SKM-1 treated with dmso at 0.1 percent for 144 hours (cell line): ENCODE measurements around the gene GRM2.

Source experiments
- DNase-seq: peaks from one replicate; lab custom pipeline; 2025; ENCODE audit not compliant: unreplicated experiment; lab: John Stamatoyannopoulos, UW

Gene GRM2

DNA sequence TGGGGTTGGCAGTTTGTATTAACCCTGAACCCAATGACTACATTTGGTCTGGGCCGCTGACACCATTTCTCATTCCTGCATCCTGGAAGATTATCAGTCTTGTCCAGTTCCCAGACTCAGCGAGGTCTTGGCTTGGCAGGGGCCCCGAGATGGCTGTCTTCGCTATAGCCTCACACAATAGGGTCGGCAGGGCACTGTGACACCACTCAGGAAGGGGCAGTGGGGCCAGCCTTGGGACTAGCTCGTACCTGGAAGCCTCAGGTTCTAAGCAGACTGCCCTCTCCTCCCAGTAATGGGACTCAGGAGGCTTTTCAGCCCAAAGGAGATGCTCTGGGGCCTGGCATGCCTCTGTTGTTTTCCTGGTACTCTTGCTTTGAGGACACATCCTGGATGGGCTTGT lies 26.7 kb upstream of the GRM2 start:
- DNase-seq, result no peak

DNA sequence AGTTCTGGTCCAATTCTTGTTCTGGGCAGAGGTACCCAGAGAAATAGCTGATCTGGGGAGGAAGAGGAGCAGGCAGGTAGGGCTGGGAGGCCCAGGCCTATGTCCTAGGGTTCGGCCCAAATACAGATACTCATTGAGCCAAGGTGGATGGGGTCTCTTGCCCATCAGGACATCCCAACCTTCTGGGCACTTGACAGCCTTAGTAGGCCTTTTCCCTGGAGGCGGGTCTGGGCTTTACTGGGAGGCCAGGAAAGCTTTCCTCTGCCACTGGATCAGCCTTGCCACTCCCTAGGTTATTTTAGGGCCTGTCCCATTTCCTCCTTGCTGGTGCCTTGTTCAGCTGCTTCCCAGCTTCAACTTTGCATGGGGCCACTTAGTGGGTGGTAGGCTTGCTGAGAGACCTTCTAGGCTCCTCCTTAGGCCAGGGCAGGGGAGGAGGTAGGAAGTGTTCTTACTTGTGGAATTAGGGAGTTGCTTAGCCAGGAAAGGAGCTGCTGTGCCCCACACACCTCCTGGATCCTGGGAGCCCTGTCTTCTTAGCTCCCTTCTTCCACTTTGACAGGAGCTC lies 26.1 kb upstream of the GRM2 start:
- DNase-seq, result no peak

DNA sequence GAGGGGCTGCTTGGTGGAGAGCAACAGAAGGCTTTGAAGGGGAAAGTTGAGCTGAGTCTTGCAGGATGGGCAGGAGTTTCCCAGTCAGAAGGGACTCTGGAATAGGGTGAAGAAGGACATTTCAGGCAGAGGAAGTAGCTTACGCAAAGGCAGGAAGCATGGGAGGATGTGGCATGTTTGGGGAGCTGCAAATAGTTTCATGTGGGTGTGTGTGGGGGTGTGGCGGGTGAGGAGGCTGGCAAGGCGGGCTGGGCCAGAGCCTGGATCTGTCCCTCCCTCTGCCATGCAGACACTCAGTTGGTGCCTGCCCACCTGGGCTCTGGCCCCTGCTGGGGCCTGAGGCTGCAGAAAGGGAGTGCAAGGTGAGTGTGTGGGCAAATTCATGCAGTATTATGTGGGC lies 25.4 kb upstream of the GRM2 start:
- peak; percentile 70 for DNase-seq

DNA sequence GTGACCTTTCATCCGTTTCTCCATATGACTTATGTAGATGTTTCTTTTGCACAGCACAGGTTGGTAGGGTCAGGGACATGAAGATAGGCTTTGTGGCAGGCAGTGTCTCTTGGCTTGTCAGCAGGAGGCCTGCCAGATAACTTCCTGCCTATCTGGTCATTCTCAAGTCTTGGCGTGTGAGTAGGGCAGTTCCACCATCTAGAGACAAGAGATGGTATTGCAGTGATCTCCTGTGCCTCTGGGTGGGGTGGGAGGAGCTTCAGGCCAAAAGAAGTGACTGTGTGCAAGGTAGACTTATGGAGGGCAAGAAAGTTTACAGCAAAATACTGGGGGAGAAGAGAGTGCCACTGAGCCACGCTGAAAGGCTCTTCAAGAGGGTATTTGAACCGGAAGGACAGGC lies 24.8 kb upstream of the GRM2 start:
- peak; percentile 88 for DNase-seq

DNA sequence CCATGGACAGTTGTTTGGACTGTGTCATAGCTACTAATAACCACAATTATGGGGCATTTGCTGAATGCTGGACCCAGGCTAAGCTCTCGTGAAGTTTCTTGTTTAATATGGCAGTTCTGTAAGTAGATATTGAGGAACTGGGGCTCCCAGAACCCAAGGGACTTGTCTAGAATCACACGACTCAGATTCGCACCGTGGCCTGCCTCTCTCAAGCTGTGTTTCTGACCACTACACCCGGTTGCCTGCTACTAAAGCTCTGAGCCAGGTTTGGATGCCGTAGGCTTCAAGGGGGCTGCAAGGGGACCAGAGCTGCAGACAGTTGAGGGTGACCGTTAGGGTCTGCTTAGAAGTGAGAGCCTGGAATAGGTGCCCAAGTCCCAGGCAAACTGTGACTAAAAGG lies 24.3 kb upstream of the GRM2 start:
- DNase-seq, result no peak

DNA sequence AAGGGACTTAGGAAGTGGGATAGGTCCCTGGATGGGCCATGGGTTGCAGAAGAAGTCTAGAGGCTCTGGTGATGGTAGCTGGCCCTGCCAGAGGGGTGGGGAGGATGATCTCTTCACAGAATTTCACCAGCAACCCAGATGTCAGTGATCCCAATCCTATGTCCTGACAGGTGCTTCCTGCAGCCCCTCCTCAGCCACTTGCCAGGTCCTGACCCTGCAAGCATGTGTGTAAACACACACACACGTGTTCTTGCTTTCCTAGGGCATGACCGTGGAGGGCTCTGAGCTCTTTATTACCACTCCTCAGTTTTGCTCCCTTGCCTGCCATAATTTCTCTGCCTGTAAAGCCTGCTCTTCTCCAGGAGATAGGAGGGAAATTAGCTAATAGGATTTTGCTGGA lies 23.3 kb upstream of the GRM2 start:
- DNase-seq, result no peak

DNA sequence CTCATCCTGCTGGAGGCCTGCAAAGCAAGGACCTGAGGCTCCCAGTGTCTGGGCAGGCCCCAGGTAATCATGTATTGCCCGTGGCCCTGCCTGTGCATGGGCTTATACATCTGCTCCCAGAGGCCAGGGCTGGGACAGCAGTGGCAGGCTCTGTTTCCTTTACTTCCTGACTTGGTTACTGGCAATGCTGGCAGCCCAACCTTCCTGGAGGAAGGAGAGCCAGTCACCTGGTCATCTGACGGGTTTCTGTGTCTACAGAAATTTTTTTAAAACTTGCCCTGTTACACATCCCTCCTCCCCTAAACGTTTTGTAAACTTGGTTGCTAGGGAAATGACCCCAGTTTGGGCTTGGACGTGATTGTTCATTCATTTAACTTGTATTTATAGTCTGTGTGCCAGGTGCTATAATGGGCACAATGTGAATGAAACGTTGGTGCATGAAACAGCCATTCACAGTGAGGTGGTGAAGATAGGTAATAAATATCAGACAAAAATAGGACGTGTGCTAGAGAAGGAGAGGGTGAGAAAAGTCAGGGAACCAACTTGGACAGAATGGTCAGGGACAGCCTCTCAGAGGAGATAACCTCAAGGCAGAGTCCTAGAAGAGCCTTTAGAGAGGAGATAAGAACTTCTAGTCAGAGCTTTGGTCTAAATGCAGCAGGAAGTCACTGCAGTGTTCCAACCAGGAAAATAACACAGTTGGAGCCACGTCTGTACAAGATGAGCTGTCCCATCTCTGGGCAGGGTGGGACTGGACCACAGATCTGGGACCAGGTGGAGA lies 21.7 kb upstream of the GRM2 start:
- DNase-seq, result no peak

DNA sequence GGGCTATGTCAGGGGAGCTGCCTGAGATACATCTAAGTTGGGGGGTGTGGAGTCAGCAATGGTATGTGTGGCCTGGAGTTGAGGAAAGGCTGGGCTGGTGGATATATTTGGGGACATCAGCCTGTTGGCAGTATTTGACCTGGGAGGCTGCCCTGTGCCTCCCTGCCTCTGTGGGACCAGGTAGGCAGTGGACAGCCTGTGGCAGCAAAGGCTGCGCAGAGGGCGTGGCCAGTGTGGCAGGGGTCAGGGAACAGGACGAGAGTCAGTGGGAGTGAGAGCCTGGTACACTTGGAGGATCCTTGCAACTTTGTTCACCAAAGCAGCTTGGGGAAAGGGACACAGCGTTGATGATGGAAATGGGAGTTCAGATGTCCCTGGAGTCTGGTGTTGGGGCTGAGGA lies 20.8 kb upstream of the GRM2 start:
- no peak for DNase-seq

DNA sequence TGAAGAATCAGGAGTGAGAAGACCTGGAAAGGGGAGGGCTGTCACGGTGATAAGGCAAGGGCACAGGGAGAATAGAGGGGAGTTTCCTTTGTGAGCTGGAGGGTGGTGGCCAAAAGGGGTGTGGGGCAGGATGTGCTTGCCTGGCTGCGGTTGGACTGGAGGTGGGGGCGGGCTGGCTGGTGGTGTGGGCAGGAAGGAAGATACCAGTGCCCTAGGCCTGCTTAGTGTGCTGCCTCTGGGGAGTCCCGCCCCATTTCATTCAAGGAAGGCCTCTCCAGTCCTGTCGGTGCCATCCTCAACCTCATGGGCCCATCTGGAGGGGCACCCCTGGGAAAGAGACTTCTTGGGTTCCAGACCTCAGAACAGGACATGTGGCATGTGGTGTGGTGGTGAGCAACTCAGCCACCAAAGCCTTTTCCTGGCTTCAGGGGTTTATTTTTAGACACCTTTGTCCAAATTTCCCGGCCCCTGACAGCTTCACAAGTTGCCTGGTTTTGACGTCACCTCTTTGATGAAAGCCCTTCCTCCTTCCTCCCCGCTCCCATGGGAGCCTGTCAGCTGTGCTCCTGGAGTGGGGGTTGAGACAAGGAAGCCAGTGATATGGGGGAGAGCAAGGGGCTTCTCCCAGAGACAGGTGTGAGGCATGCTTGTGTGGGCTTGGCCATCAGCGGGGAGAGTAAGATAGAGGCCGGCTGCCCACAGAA lies 20.2 kb upstream of the GRM2 start:
- peak; percentile 80 for DNase-seq

DNA sequence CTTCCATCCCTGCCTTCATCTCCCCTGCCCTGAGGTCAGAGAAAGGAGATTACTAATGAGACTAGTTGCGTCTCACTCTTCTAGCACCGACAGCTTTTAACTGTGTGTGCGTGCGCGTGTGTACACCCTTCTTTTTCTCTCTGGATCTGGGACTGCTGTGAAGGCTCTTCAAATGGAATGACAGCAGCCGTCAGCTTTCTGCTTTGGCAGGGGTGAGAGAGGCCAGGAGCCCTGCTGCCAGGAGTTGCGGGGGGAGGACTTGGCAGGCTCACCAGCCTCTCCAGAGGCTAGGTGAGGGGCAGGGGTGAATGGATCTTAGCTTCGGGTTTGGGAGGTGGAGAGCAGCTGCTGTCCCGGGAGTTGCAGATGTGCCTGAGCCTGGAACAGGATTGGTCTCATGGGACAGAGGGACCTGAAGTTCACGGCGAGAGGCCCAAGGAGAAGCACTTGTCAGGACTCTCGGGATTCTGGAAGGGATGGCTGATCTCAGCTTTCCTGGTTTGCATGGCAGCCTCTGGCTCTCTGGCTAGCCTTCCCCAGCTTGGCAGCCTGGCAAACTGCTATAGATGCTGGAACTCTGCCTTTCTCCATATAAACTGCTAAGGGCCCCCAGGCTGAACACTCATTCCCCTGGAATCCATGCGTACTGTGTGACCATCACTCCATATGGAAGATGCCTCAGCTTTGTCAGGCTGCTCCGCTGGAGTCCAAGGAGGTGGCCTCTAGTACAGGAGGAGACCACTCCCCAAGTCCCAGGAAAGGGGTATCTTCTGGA lies 19.2 kb upstream of the GRM2 start:
- no peak for DNase-seq

DNA sequence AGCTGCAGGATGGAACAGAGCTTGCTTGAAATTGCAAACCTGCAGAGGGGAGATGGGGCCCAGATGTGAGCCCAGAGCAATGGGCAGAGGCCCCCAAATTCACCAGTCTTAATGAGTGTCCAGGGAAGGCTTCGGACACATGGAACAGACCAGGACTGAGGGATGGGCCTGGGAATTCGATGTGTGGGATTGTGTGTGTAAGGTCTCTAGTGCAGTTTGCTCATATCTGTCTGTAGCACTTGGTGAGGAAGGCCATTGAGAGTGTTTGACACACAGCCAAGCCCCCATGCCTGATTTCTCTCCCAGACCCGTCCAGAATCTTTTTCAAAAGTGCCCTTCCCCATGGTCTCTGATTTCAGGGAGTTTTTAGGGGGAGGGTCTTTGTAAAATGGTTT lies 18.7 kb upstream of the GRM2 start:
- no peak for DNase-seq

DNA sequence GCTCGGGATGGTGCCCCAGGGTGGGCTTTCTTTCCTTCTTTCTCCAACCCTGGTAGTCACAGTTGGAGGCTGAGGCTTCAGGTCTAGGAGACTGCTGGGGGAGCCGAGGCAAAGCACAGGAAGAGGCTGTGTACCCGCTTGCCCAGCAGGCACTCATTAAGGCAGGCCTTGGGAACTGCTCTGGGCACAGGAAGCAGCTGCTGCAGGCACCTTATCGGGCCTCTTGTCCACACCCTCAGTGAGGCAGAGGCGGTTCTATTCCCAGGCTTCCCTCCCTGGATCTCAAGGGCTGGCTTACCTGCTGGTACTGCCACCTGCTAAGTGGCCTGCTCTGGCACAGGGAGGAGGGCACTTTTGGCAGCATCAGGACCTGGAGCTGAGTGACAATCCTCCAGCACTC lies 15.8 kb upstream of the GRM2 start:
- DNase-seq, result no peak

DNA sequence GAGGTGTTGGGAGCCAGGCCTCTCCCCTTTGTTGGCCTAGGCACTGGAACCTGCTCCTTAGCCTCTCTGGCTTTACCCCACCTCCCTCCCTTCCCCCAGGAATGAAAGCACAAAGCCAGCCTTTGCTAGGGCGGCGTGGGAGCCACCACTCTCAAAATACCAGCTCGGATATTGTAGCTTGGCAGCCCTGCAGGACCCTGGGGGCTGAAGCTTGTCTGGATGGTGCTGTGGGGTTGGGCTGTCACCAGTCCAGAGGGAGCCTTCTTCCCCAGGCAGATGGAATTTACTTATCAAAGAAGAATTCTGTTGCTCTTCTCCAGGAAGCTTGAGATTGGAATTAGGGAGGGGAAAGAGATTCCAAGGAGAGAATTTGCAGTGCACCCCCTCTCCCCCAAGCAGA lies 14.9 kb upstream of the GRM2 start:
- no peak for DNase-seq

DNA sequence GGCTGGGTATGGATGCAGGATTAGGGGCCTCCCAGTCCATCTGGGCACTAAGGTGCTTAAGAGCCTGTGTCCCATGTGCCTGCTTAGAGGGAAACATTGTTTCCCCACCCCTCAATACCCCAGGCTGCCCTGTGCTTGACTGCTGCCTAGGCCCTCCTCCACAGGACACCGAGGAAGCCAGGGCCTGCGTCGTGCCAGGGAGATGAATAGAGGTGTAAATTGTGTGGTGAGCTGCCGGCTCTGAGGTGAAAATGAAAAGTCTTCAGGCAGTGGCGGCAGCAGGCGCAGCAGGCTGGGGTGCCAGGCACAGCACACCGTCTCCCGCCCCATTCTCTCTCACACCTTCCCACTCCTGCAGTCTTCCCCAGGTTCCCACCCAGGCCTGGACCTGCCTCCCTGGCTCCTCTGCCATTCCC lies 13.9 kb upstream of the GRM2 start:
- no peak for DNase-seq

DNA sequence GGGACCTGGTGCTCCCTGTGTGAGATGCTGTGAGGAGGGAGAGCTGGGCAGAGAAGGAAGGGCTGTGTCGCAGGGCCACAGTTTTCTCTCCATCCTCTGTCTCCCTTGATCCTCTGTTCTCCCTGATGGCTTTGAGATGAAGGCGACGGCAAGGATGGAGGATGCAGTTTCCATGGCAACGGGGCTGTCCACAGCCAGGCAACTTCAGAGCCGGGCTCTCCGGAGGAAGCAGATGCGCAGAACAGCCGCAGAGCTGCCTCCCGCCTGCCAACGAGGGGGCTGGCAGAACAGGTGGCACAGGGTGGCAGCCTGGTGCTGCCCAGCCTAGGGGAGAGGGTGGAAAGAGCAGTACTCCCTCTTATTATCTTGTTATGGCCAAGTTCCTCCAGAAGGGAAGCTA lies 9.9 kb upstream of the GRM2 start:
- DNase-seq, result no peak

DNA sequence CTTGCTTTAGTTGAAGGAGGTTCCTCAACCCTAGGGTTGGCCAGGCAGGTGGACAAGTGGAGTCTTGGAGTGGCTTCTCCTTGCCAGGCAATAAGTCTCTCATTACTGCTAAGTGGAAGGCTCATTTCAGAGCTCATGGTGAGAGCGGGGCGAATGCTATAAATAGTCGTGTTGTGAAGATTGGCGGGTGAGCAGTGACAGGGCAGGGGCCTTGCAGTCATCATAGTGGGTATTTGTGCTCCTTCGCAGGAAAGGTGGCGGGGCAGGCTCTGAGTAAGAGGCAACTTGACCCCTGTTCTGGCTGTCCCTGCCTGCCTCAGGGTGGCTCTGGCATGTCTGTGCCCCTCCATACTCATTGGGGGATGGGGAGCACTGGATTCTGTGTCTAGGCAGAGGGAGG lies 8.7 kb upstream of the GRM2 start:
- no peak for DNase-seq

DNA sequence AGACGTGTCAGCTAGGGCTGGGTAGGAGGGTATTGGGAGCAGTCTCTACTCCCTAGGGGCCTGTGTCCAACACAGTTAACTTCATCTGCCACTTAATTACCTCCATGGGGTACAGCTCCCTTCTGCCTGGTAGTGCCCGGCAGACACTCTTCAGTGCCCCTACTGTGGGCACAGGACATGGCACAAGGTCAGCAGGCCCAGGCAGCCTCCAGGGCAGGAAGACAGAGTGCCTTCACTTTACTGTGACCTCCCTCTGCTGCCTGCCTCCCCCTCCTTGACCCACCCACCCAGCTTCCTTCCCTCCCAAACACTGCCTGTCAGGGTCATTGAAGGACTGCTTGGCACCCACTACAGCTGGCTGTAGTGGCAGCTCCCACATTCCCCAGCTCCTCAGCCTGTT lies 6.5 kb upstream of the GRM2 start:
- no peak for DNase-seq

DNA sequence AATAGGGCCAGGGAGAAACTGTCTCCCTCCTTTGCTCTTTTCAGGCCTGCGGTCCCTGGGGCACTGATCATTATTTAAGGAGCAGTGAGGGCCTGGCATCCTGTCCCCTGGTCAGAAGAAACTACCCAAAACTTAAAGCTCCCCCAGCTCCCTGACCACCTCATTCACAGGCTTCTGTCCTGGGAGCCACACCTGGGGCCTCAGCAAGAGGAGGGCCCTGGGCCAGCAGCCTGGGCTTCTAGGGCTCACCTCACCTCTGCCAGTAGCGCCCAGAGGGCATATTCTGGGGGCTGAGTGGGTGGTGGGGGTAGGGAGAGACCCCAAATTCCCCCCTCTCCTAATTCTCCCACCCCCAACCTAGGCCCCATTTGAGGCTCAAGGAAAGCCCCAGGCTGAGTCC lies 4.7 kb upstream of the GRM2 start:
- DNase-seq, result no peak

DNA sequence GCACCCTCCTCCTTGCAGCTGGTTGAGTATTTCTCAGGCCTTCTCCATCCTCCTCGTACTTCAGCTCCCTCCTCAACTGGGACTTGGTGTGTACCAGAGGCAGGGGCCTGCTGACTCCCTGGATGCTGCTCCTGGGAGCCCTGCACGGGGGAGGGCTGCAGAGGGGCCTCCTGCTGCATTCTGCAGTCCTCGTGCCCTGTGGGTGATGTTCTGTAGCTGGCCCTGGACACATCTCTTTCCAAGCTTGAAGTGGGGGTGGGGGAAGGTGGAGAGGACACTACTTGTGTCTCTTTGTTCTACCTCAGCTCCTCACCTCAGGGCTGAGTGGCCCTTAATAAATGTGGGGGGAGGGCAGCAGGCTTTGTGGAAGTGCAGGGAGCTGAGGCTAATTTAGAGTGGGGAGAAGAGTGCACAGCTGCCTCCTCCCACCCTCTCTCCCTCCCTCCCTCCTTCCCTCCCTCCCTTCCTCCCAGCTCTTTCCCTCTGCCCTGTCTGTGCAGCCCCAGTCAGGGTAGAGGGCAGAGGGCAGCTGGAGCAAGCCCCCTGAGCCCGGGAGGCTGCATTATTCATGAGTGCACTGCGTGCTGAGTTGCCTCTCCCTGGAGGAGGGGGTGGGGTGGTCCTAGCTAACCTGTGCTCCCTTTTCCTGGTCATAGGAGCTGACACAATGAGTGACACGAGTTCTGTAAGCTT lies 3.7 kb upstream of the GRM2 start:
- DNase-seq, result no peak

DNA sequence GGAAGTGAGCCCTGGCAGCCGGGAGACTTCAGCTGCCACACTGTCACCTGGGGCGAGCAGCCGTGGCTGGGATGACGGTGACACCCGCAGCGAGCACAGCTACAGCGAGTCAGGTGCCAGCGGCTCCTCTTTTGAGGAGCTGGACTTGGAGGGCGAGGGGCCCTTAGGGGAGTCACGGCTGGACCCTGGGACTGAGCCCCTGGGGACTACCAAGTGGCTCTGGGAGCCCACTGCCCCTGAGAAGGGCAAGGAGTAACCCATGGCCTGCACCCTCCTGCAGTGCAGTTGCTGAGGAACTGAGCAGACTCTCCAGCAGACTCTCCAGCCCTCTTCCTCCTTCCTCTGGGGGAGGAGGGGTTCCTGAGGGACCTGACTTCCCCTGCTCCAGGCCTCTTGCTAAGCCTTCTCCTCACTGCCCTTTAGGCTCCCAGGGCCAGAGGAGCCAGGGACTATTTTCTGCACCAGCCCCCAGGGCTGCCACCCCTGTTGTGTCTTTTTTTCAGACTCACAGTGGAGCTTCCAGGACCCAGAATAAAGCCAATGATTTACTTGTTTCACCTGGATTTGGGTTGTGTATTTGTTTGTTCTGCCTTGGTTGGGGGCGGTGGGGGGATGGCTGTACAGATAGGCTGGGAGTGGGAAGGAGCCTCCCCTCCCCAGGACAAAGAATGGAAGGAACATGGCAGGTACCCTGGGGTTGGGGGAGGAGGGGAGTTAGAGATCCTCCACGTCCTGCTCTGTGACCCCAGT lies 2.9 kb upstream of the GRM2 start:
- no peak for DNase-seq
